Upper lobe of left lung (tissue), 6 donors: Measurements from ENCODE around the gene LYPD6B. TPM values are rescaled to one million over a fixed set of nuclear protein-coding genes. Genes with fewer than 3 reads are reported as not detected.

Experiments
- ATAC-seq, 2 donors: fragments of 200-7000 bp; cut with Tn5 transposase; one replicate each; pipeline ENCODE4 v1.9.1; 2022; ENCODE audit warnings: mild to moderate bottlenecking in 2 of 2, moderate library complexity in 2 of 2; ENCODE audit not compliant: low FRiP score in 2 of 2
- DNase-seq, 2 donors: peaks; one replicate each; pipeline ENCODE4 v3.0.0-alpha.2; 2019 to 2020
- H3K27ac ChIP-seq, 4 donors: fragments of 200-600 bp; sonication (generic); one replicate each; pipeline ENCODE4 v1.5.1; 2016 to 2019
- H3K27me3 ChIP-seq, 4 donors: fragments of 200-600 bp; sonication (generic); one replicate each; pipeline ENCODE4 v1.5.1; 2017 to 2019
- H3K36me3 ChIP-seq, 4 donors: fragments of 200-600 bp; sonication (generic); one replicate each; pipeline ENCODE4 v1.5.1; 2016 to 2019
- H3K4me1 ChIP-seq, 4 donors: fragments of 200-600 bp; sonication (generic); one replicate each; pipeline ENCODE4 v1.5.1; 2018 to 2019
- H3K4me3 ChIP-seq, 4 donors: fragments of 200-600 bp; sonication (generic); one replicate each; pipeline ENCODE4 v1.5.1; 2017 to 2019; ENCODE audit warnings: mild to moderate bottlenecking in 2 of 4, moderate library complexity in 1 of 4
- H3K9me3 ChIP-seq, 4 donors: fragments of 200-600 bp; sonication (generic); one replicate each; pipeline ENCODE4 v1.5.1; 2018 to 2019
- EP300 ChIP-seq, 4 donors: sonication (generic); formaldehyde crosslinking; IDR thresholded peaks; one replicate each; pipeline ENCODE4 v1.5.1; 2017; ENCODE audit warnings: antibody characterized with exemption in 4 of 4, control low read depth in 2 of 4
- POLR2A ChIP-seq, 4 donors: fragments of 450-650 bp; IDR thresholded peaks; one replicate each; pipeline ENCODE4 v1.5.1; 2016 to 2017; ENCODE audit warnings: antibody characterized with exemption in 4 of 4, mild to moderate bottlenecking in 2 of 4
- POLR2AphosphoS5 ChIP-seq, 2 donors: sonication (generic); formaldehyde crosslinking; IDR thresholded peaks; one replicate each; pipeline ENCODE4 v1.5.1; 2017; ENCODE audit warnings: antibody characterized with exemption in 2 of 2
- WGBS, 2 donors: methylation state at CpG; one replicate each; pipeline ENCODE4 v1.1.5; 2017 to 2018; 5-methylcytosine and 5-hydroxymethylcytosine counted together
- total RNA-seq, 6 donors: library from RNA; depleted of rRNA in 4 of 6; stranded (reverse); fragments of >200 nt in 4 of 6; gene quantifications; one replicate each; pipeline versions ENCODE4 v1.1.0 to v1.2.1, GENCODE V29; 2016 to 2021
- TF ChIP-seq, protein P1 (sequence below), 6 experiments: fragments of 450-650 bp in 4 of 6; fragments of 200-600 bp in 2 of 6; sonication (generic) in 2 of 6; IDR thresholded peaks; one replicate each; pipeline ENCODE4 v1.5.1; 2016 to 2019; ENCODE audit warnings: antibody characterized with exemption in 6 of 6
- donor health status: DM: no; HTN: no; CAD: no; lungs with moderate emphysema.
- donor health status: DM: no; HTN: yes; CAD: no; lungs with severe emphysema.

Gene LYPD6B
- total RNA-seq, 6 donors from 2014 or later, result 0.43 to 6.7 (median 1.1) TPM; not detected in 2

GRCh38 chr2:149036507-149037293, 1.8 kb upstream of the LYPD6B start:
- H3K4me3 ChIP-seq, result no peak overlapping the region
- peaks cover 0 to 9% (median 4%) of the 10 kb centered on the region in 4 donors for H3K27me3 ChIP-seq
- no peaks in the 10 kb centered on the region for H3K36me3 ChIP-seq
- H3K27ac ChIP-seq, result no peak overlapping the region
- no peaks in the 10 kb centered on the region for H3K9me3 ChIP-seq
- ATAC-seq (no peak), DNase-seq (no peak)
- no peak for TF ChIP-seq POLR2AphosphoS5 (IDR thresholded peaks at IDR 0.05)
- WGBS, 2 donors, result 90 to 100% methylated on average over 2 to 4 of the region's 4 CpGs
- H3K4me1 ChIP-seq, result peaks cover 0 to 18% (median 5%) of the 10 kb centered on the region in 4 donors

DNA sequence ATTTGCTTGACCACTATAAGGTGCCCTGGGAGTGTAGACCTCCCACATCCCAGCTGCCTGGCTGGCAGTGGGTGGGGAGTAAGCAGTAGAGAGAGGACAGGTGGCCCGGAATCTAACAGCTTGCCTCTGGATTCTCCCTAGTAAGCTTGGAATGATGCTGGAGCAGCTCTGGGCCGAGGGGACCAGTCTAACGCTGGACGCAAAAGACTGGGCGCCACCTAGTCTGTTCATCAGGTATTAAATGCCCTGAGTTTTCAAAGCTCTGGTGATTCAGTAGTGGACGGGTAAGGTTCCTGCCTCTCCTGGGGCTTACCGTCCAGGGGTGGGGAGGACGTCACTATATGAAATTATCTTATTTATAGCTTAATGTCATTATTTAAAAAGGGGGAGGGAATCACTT, 648 bp upstream of the LYPD6B start:
- Histone ChIP-seq H3K4me3 (peak overlapping the region in 2 of 4 donors; percentile 49 to 51), H3K36me3 (no peaks in the 10 kb centered on the region), H3K4me1 (peaks cover 0 to 12% (median 5%) of the 10 kb centered on the region in 4 donors), H3K9me3 (no peaks in the 10 kb centered on the region), H3K27me3 (peaks cover 0 to 9% (median 4%) of the 10 kb centered on the region in 4 donors), H3K27ac (no peak overlapping the region)
- ATAC-seq (peak in 1 of 2 donors; percentile 25), DNase-seq (no peak)
- WGBS, 2 donors, result 50 to 66% methylated on average over 7 to 8 of the region's 8 CpGs
- TF ChIP-seq POLR2AphosphoS5 (IDR thresholded peaks at IDR 0.05) (no peak), POLR2A (IDR thresholded peaks at IDR 0.05) (no peak), EP300 (IDR thresholded peaks at IDR 0.05) (no peak)
- TF ChIP-seq, protein P1, sequence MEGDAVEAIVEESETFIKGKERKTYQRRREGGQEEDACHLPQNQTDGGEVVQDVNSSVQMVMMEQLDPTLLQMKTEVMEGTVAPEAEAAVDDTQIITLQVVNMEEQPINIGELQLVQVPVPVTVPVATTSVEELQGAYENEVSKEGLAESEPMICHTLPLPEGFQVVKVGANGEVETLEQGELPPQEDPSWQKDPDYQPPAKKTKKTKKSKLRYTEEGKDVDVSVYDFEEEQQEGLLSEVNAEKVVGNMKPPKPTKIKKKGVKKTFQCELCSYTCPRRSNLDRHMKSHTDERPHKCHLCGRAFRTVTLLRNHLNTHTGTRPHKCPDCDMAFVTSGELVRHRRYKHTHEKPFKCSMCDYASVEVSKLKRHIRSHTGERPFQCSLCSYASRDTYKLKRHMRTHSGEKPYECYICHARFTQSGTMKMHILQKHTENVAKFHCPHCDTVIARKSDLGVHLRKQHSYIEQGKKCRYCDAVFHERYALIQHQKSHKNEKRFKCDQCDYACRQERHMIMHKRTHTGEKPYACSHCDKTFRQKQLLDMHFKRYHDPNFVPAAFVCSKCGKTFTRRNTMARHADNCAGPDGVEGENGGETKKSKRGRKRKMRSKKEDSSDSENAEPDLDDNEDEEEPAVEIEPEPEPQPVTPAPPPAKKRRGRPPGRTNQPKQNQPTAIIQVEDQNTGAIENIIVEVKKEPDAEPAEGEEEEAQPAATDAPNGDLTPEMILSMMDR (IDR thresholded peaks at IDR 0.05), result no peak

- no peak overlapping the region for H3K27ac ChIP-seq
- ATAC-seq, result no peak
- peak overlapping the region in 3 of 4 donors; percentile 32 to 51 (median 49) for H3K4me3 ChIP-seq
- H3K9me3 ChIP-seq, result no peaks in the 10 kb centered on the region
- H3K4me1 ChIP-seq, result peaks cover 0 to 12% (median 5%) of the 10 kb centered on the region in 4 donors
- peaks cover 0 to 9% (median 4%) of the 10 kb centered on the region in 4 donors for H3K27me3 ChIP-seq
- no peaks in the 10 kb centered on the region for H3K36me3 ChIP-seq
- 21 to 46% methylated on average over 11 of the region's 11 CpGs for WGBS, 2 donors
- no peak for DNase-seq
- TF ChIP-seq EP300 (IDR thresholded peaks at IDR 0.05) (no peak), POLR2AphosphoS5 (IDR thresholded peaks at IDR 0.05) (no peak), POLR2A (IDR thresholded peaks at IDR 0.05) (no peak)
- TF ChIP-seq, protein P1 (IDR thresholded peaks at IDR 0.05), result no peak
These were observed 770 bp downstream of the LYPD6B start for GRCh38 chr2:149039213-149039724.

DNA sequence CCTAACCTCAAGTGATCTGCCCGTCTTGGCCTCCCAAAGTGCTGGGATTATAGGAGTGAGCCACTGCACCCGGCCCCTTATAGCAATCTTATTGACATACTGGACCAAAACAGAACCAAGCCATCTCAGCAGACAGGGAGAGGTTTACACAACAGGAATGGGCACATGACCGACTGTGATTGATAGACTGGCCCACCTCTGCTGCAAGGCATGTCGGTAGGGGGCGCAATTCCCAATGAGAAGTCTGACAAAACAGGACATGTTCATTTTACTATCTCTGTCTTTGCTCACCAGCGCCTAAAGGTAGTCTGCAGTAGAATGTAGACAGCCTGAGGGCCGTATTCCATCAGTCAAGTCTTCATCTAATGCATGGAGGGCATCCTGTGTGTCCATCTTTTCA, 2.0 kb downstream of the LYPD6B start:
- H3K27me3 ChIP-seq, result peaks cover 0 to 9% (median 4%) of the 10 kb centered on the region in 4 donors
- no peaks in the 10 kb centered on the region for H3K36me3 ChIP-seq
- 71 to 75% methylated on average over 7 of the region's 7 CpGs for WGBS, 2 donors
- peaks cover 0 to 12% (median 5%) of the 10 kb centered on the region in 4 donors for H3K4me1 ChIP-seq
- no peak overlapping the region for H3K27ac ChIP-seq
- TF ChIP-seq, protein P1 (IDR thresholded peaks at IDR 0.05), result peak; percentile 11 to 49 (median 25)
- TF ChIP-seq POLR2A (IDR thresholded peaks at IDR 0.05), result no peak
- no peak for TF ChIP-seq POLR2AphosphoS5 (IDR thresholded peaks at IDR 0.05)
- TF ChIP-seq EP300 (IDR thresholded peaks at IDR 0.05), result no peak
- peaks cover 0 to 2% (median 0%) of the 10 kb centered on the region in 4 donors for H3K9me3 ChIP-seq
- DNase-seq (peak in 1 of 2 donors; percentile 27), ATAC-seq (no peak)
- no peak overlapping the region for H3K4me3 ChIP-seq

DNA sequence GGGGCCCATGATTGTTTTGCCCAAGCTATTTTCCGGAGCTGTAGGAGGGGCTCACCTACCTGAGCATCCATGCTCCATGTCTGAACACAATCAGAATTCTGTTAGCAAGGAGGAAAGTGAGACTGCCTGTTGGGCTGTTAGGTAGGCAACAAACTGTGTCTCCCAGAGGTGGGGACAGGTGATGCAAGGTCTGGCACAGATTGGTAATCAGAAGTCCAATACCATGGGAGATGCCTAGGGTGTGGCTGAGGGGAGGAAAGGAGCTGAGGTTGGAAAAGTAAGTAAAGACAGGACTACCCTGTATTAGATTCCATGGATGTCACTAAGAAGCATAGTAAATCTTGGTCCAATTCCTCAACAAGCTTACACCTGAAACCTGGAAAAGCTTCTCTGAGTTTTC, 3.0 kb downstream of the LYPD6B start:
- ATAC-seq, result no peak
- no peaks in the 10 kb centered on the region for H3K36me3 ChIP-seq
- peaks cover 0 to 6% (median 0%) of the 10 kb centered on the region in 4 donors for H3K9me3 ChIP-seq
- WGBS, 2 donors, result 100% methylated on average over 1 of the region's 1 CpG
- peaks cover 0 to 12% (median 5%) of the 10 kb centered on the region in 4 donors for H3K4me1 ChIP-seq
- DNase-seq, result no peak
- H3K4me3 ChIP-seq, result no peak overlapping the region
- no peak for TF ChIP-seq POLR2A (IDR thresholded peaks at IDR 0.05)
- no peak overlapping the region for H3K27ac ChIP-seq
- peaks cover 0 to 9% (median 4%) of the 10 kb centered on the region in 4 donors for H3K27me3 ChIP-seq
